Spleen (tissue), 7 donors: ENCODE results near the gene TUT1.

Experiments used
- POLR2A ChIP-seq, 3 donors: fragments of 450-650 bp; IDR thresholded peaks; one replicate each; pipeline ENCODE4 v1.5.1; 2017; ENCODE audit warnings: antibody characterized with exemption in 3 of 3, mild to moderate bottlenecking in 1 of 3
- POLR2AphosphoS5 ChIP-seq, 3 donors: sonication (generic); formaldehyde crosslinking; IDR thresholded peaks; one replicate each; pipeline ENCODE4 v1.5.1; 2017; ENCODE audit warnings: antibody characterized with exemption in 3 of 3
- TF ChIP-seq, protein P1 (sequence below), 11 experiments: fragments of 200-600 bp in 7 of 11; fragments of 450-650 bp in 4 of 11; sonication (generic) in 4 of 11; IDR thresholded peaks in 8 of 11; conservative IDR thresholded peaks in 3 of 11; 1 replicate in 7 of 11; 2 replicates in 4 of 11; pipeline versions ENCODE4 v1.4.0 to v1.8.0; 2016 to 2021; ENCODE audit warnings: antibody characterized with exemption in 11 of 11, inconsistent platforms in 4 of 11, mild to moderate bottlenecking in 1 of 11
- donor health status: DM: no; HTN: no; CAD: no; lungs with moderate emphysema.
- donor health status: DM: no; HTN: no; CAD: no.
- donor health status: DM: no; HTN: no; CAD: no.

DNA sequence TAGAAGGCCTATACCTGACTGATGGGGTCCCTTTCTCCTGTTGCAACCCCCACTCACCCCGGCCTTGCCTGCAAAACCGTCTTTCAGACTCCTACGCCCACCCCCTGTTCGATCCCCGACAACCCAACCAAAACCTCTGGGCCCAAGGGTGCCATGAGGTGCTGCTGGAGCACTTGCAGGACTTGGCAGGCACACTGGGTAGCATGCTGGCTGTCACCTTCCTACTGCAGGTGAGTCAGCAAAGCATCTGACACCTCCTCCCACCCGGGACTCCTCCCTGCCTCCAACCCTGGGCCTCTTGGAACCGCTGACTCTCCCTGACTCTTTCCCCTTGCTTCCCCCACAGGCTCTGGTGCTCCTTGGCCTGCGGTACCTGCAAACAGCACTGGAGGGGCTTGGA lies 23.0 kb upstream of the TUT1 start:
- TF ChIP-seq, protein P1, sequence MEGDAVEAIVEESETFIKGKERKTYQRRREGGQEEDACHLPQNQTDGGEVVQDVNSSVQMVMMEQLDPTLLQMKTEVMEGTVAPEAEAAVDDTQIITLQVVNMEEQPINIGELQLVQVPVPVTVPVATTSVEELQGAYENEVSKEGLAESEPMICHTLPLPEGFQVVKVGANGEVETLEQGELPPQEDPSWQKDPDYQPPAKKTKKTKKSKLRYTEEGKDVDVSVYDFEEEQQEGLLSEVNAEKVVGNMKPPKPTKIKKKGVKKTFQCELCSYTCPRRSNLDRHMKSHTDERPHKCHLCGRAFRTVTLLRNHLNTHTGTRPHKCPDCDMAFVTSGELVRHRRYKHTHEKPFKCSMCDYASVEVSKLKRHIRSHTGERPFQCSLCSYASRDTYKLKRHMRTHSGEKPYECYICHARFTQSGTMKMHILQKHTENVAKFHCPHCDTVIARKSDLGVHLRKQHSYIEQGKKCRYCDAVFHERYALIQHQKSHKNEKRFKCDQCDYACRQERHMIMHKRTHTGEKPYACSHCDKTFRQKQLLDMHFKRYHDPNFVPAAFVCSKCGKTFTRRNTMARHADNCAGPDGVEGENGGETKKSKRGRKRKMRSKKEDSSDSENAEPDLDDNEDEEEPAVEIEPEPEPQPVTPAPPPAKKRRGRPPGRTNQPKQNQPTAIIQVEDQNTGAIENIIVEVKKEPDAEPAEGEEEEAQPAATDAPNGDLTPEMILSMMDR (IDR thresholded peaks at IDR 0.05 in 8 of 11, conservative IDR thresholded peaks at IDR 0.05 in 3 of 11), result no peak
- TF ChIP-seq POLR2A (IDR thresholded peaks at IDR 0.05) (no peak), POLR2AphosphoS5 (IDR thresholded peaks at IDR 0.05) (peak in 1 of 3 donors; percentile 10)
